WTC11 (cell line): ENCODE results near the gene NDUFB10. TPM values are rescaled to one million over a fixed set of nuclear protein-coding genes. Genes with fewer than 3 reads are reported as not detected.

ENCODE experiments used
- ATAC-seq: fragments of 200-7000 bp; cut with Tn5 transposase; 2 replicates; pipeline ENCODE4 v1.10.0; 2021; ENCODE audit warnings: mild to moderate bottlenecking, moderate library complexity
- CTCF ChIA-PET: fragments of 300-600 bp; sonication (Branson Sonifier 250); formaldehyde crosslinking; loops from one replicate; lab custom pipeline; 2021; ENCODE audit warnings: antibody characterized with exemption; lab: Charles Lee
- POLR2A ChIA-PET: fragments of 350-600 bp; sonication (Branson Sonifier 250); formaldehyde crosslinking; loops from one replicate; lab custom pipeline; 2021; ENCODE audit warnings: antibody characterized with exemption; lab: Charles Lee
- DNase-seq: peaks from one replicate; pipeline ENCODE4 v3.0.0; 2021; ENCODE audit warnings: low spot score
- H3K27ac Mint-ChIP-seq: 2 replicates; pipeline ENCODE4 v1.8.0; 2021; ENCODE audit warnings: mixed read lengths
- H3K27me3 Mint-ChIP-seq: 2 replicates; pipeline ENCODE4 v1.8.0; 2021; ENCODE audit warnings: low read depth, mild to moderate bottlenecking, moderate library complexity, mixed read lengths
- H3K36me3 Mint-ChIP-seq: 2 replicates; pipeline ENCODE4 v1.8.0; 2021; ENCODE audit warnings: mixed read lengths
- H3K4me1 Mint-ChIP-seq: 2 replicates; pipeline ENCODE4 v1.8.0; 2022; ENCODE audit warnings: mixed read lengths
- H3K4me3 Mint-ChIP-seq: 2 replicates; pipeline ENCODE4 v1.8.0; 2021; ENCODE audit warnings: mild to moderate bottlenecking, moderate library complexity, mixed read lengths
- H3K9me3 Mint-ChIP-seq: 2 replicates; pipeline ENCODE4 v1.8.0; 2021; ENCODE audit warnings: mixed read lengths
- AR ChIP-seq: fragments of 250-450 bp; sonication (Bioruptor Pico); IDR thresholded peaks from 2 replicates; pipeline ENCODE4 v1.9.0; 2021; ENCODE audit warnings: mild to moderate bottlenecking
- ATF1 ChIP-seq: sonication (generic); formaldehyde crosslinking; IDR thresholded peaks from 2 replicates; pipeline ENCODE4 v1.8.1; 2023; ENCODE audit warnings: mild to moderate bottlenecking, moderate library complexity, missing genetic modification reagents
- ATF2 ChIP-seq: sonication (generic); formaldehyde crosslinking; IDR thresholded peaks from 2 replicates; pipeline ENCODE4 v1.8.1; 2022; ENCODE audit warnings: low read depth, missing genetic modification reagents, borderline replicate concordance
- ATF6 ChIP-seq: sonication (generic); formaldehyde crosslinking; IDR thresholded peaks from 2 replicates; pipeline ENCODE4 v1.8.1; 2023; ENCODE audit warnings: mild to moderate bottlenecking, missing genetic modification reagents
- ESRRA ChIP-seq: sonication (generic); formaldehyde crosslinking; IDR thresholded peaks from 2 replicates; pipeline ENCODE4 v1.8.1; 2022; ENCODE audit warnings: mild to moderate bottlenecking, missing genetic modification reagents, borderline replicate concordance
- GABPB1 ChIP-seq: sonication (generic); formaldehyde crosslinking; IDR thresholded peaks from 2 replicates; pipeline ENCODE4 v1.8.1; 2023; ENCODE audit warnings: mild to moderate bottlenecking, missing genetic modification reagents
- MLX ChIP-seq: sonication (generic); formaldehyde crosslinking; IDR thresholded peaks from 2 replicates; pipeline ENCODE4 v1.8.1; 2023; ENCODE audit warnings: mild to moderate bottlenecking, missing genetic modification reagents, moderate library complexity
- MXD4 ChIP-seq: fragments of 250-450 bp; sonication (Bioruptor Pico); IDR thresholded peaks from 2 replicates; pipeline ENCODE4 v1.8.0; 2021; ENCODE audit warnings: mild to moderate bottlenecking, moderate library complexity, borderline replicate concordance
- NFATC4 ChIP-seq: fragments of 250-450 bp; sonication (Bioruptor Pico); IDR thresholded peaks from 2 replicates; pipeline ENCODE4 v1.9.0; 2021; ENCODE audit warnings: mild to moderate bottlenecking
- NR2C2 ChIP-seq: sonication (generic); formaldehyde crosslinking; IDR thresholded peaks from 2 replicates; pipeline ENCODE4 v1.8.0; 2022; ENCODE audit warnings: mild to moderate bottlenecking, missing genetic modification reagents
- PREB ChIP-seq: sonication (generic); formaldehyde crosslinking; IDR thresholded peaks from 2 replicates; pipeline ENCODE4 v1.8.1; 2022; ENCODE audit warnings: mild to moderate bottlenecking, missing genetic modification reagents, moderate library complexity, borderline replicate concordance
- PRRX2 ChIP-seq: fragments of 250-450 bp; sonication (Bioruptor Pico); IDR thresholded peaks from 2 replicates; pipeline ENCODE4 v1.8.0; 2021; ENCODE audit warnings: mild to moderate bottlenecking
- SMAD3 ChIP-seq: sonication (generic); formaldehyde crosslinking; IDR thresholded peaks from 2 replicates; pipeline ENCODE4 v1.8.0; 2022; ENCODE audit warnings: missing genetic modification reagents, mild to moderate bottlenecking, borderline replicate concordance
- USF2 ChIP-seq: sonication (generic); formaldehyde crosslinking; IDR thresholded peaks from 2 replicates; pipeline ENCODE4 v1.8.1; 2023; ENCODE audit warnings: mild to moderate bottlenecking, missing genetic modification reagents, moderate library complexity
- ZBTB43 ChIP-seq: sonication (generic); formaldehyde crosslinking; IDR thresholded peaks from 2 replicates; pipeline ENCODE4 v1.8.1; 2023; ENCODE audit warnings: mild to moderate bottlenecking, missing genetic modification reagents
- ZNF138 ChIP-seq: sonication (generic); formaldehyde crosslinking; conservative IDR thresholded peaks from 2 replicates; pipeline ENCODE4 v1.8.1; 2022; ENCODE audit warnings: mild to moderate bottlenecking, moderate library complexity, missing genetic modification reagents
- ZNF219 ChIP-seq: sonication (generic); formaldehyde crosslinking; IDR thresholded peaks from 2 replicates; pipeline ENCODE4 v1.8.0; 2023; ENCODE audit warnings: missing genetic modification reagents, mild to moderate bottlenecking, borderline replicate concordance
- total RNA-seq: library from RNA; stranded (reverse); gene quantifications from 3 replicates; pipeline ENCODE4 v1.2.3, GENCODE V29; 2021

NDUFB10 gene
- total RNA-seq, 1 experiment from 2014 or later, result 228 TPM

- Mint-ChIP-seq H3K4me3 (peak overlapping the region; percentile 98), H3K36me3 (peaks cover 10% of the 10 kb centered on the region), H3K27me3 (no peaks in the 10 kb centered on the region), H3K4me1 (peaks cover 15% of the 10 kb centered on the region), H3K27ac (no peak overlapping the region), H3K9me3 (no peaks in the 10 kb centered on the region)
- ChIA-PET POLR2A (no interaction called here), CTCF (no interaction called here)
- DNase-seq, result no peak
- TF ChIP-seq ATF1 (CRISPR knock-in tag), result no peak
- no peak for TF ChIP-seq MXD4 (CRISPR knock-in tag)
- TF ChIP-seq MLX (CRISPR knock-in tag), result no peak
- no peak for TF ChIP-seq PRRX2
- no peak for TF ChIP-seq USF2 (CRISPR knock-in tag)
- no peak for TF ChIP-seq ATF2 (CRISPR knock-in tag)
- no peak for TF ChIP-seq ESRRA (CRISPR knock-in tag)
- no peak for TF ChIP-seq ZNF138
- no peak for TF ChIP-seq PREB (CRISPR knock-in tag)
- no peak for TF ChIP-seq ZNF219 (CRISPR knock-in tag)
- TF ChIP-seq NFATC4, result no peak
- no peak for TF ChIP-seq NR2C2 (CRISPR knock-in tag)
- no peak for ATAC-seq
Observed at GRCh38 chr16:1973461-1974156, 14.3 kb downstream of the NDUFB10 start.

- Mint-ChIP-seq H3K4me1 (peaks cover 15% of the 10 kb centered on the region), H3K27ac (no peak overlapping the region), H3K4me3 (peak overlapping the region; percentile 24), H3K36me3 (peaks cover 10% of the 10 kb centered on the region), H3K9me3 (no peaks in the 10 kb centered on the region), H3K27me3 (no peaks in the 10 kb centered on the region)
- CTCF ChIA-PET, result no interaction called here
- no peak for TF ChIP-seq ATF6 (CRISPR knock-in tag)
- TF ChIP-seq ZBTB43 (CRISPR knock-in tag), result no peak
- no peak for TF ChIP-seq SMAD3 (CRISPR knock-in tag)
- no peak for TF ChIP-seq GABPB1 (CRISPR knock-in tag)
- TF ChIP-seq AR (CRISPR knock-in tag), result no peak
- TF ChIP-seq MLX (CRISPR knock-in tag), result no peak
- DNase-seq, result no peak
- ATAC-seq, result no peak
- POLR2A ChIA-PET, result no interaction called here
Observed at GRCh38 chr16:1974157-1975070, 15.1 kb downstream of the NDUFB10 start.
